Measurements from ENCODE around the gene TNS3.

TNS3 gene

GRCh38 chr7:47423196-47423595, 158.7 kb downstream of the TNS3 start:
- no peak for DNase-seq (ENCODE audit: low read depth)

GRCh38 chr7:47422611-47423010, 159.3 kb downstream of the TNS3 start:
- no peak for DNase-seq (ENCODE audit: low read depth)

GRCh38 chr7:47421456-47421855, 160.5 kb downstream of the TNS3 start:
- no peak for DNase-seq (ENCODE audit: low read depth)

DNA sequence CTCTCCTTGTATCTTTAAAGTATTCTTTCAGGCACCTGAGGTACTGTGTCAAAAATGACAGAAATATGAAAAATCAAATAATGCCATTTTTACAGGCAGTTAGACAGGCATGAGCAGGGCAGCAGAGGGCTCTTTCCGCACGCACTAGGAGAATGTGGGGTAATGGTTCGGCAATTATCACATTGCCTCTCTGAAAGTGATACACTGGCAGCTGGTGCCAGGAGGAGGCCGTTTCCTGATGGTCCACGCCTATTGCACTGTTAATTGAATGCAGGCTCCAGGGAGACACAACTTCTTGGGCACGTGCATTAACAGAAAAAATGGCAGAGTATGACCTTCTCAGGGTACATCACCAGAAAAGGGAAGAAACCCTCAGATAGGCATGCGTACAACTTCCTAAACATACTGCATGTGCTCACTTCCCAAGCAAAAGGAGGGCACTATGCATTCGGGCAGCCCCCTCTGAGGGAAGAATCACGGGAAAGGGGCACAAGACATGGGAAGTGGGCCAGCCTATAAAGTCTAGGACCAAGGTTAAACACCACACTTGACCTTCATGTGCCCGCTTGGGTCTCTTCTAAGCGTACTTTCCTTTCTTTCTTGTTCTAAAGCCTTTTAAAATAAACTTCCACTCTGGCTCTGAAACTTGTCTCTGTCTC, 161.7 kb downstream of the TNS3 start:
- DNase-seq (ENCODE audit: low read depth): no peak

- DNase-seq (ENCODE audit: low read depth): no peak
Measured at GRCh38 chr7:47419471-47419870, 162.4 kb downstream of the TNS3 start.

DNA sequence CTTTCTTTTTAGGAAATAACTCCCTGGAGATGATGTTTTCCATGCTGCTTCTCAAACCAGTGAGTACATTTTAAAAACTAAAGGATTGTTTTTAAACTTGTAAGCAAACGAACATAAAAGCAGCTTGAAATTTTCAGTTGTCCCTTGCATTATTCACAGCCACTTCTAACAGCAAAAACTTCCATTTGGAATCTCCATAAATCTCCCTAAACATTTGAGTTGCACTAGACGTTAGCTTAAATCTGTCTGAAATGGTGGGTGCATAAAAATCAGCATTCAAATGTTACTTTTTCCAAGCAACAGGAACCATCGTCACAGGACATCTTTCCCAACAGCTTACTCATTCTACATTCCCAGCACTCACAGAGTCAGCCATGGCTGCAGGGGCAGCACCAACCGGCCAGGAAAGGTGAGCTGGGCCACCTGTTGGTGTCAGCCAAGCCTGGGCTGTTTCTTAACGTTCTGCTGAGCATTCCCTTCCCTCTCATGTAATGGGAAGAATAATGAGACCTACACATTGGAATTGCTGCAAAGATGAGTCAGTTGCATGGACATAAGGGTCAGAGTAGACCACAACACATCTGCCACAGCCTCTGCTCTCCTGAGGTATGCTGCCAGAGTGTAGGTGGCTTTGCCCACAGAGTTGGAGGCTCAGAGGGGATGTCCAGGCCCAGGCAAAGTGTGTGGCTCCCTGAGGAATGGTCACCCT, 163.2 kb downstream of the TNS3 start:
- DNase-seq (ENCODE audit: low read depth): no peak

DNA sequence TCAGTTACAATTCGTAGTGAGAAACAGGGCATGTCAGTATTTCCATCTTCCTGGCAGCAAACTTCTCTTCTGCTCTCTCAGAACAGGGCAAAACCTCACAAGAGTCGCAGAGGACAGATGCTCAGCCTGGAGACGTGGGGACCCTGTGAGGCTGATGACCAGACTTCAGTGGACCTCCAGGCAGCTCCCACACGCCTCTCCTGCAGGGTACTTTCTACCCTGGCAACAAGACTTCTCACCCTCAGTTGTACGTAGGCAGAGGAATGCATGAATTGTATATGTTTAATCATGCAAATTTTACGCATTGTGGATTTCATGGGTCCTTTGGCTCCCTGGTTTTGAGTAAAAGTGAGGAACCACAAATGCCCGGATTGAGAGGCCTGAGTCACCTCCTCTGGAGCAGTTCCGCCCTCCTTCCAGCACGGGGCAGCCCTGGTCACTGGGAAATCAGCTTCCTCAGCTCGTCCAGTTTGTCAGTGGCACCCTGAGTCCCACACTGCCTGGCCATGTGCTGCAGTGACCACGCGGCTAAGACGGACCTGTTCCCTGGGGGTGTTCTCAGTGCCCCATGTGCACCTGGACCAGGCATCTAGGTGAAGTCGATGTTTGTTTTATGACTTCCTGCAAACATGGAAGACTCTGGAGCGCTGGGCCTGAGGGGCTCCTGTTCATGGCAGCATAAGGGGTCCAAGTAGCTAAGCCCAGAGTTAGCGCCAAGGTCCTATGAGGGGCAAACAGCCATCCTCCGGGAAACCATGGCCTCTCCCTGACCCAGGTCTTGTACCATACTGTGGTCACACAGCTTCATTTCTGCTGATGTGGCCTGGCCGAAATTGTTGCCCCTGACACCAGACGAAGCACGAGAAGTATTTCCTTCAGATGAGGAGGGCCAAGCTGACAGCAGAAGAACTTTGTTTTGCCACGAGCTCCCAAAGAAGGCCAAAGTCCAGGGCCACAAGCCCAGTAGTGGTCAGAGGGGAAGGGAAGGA, 165.1 kb downstream of the TNS3 start:
- DNase-seq (ENCODE audit: low read depth): no peak

DNA sequence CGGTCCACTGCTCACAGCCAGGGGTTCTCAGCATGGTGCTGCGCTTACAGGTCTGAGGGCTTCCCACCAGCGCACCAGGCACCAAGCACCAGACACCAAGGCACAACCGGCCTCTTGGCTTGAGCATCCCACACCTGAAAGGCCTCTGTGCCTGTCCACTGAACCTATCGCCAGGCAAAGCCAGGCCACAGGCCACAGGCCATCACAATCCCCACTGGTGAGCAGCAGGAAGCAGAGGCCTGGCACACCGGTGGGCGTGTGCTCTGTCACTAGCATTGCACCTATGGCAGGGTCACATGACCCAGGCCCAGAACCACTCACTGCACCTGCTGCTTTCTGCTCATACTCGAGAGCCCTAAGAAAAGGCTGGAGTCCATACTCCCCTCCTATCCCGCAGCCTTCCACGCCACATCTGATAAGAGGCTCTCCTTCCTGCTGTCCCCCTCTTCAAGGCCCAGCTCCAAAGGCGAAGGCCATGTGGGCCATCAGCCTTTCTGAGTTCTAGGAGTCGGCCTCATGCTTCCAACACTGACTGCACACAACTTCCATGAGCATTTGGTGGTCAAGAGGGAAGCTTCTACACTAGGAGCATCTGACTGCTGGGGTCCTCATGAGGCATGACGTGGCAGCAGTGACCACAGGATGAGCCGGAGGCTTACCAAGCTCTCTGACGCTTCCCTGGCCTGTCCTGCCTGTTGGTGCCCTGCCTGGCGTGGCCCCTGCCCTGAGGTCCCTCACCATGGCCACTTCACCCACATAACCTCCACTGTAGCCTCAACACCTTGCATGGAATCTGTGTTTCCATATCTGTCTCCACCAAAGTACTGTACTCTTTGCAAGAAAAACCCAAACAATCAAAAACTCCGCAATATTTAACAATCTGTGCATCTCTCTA, 166.3 kb downstream of the TNS3 start:
- DNase-seq (ENCODE audit: low read depth): no peak

DNA sequence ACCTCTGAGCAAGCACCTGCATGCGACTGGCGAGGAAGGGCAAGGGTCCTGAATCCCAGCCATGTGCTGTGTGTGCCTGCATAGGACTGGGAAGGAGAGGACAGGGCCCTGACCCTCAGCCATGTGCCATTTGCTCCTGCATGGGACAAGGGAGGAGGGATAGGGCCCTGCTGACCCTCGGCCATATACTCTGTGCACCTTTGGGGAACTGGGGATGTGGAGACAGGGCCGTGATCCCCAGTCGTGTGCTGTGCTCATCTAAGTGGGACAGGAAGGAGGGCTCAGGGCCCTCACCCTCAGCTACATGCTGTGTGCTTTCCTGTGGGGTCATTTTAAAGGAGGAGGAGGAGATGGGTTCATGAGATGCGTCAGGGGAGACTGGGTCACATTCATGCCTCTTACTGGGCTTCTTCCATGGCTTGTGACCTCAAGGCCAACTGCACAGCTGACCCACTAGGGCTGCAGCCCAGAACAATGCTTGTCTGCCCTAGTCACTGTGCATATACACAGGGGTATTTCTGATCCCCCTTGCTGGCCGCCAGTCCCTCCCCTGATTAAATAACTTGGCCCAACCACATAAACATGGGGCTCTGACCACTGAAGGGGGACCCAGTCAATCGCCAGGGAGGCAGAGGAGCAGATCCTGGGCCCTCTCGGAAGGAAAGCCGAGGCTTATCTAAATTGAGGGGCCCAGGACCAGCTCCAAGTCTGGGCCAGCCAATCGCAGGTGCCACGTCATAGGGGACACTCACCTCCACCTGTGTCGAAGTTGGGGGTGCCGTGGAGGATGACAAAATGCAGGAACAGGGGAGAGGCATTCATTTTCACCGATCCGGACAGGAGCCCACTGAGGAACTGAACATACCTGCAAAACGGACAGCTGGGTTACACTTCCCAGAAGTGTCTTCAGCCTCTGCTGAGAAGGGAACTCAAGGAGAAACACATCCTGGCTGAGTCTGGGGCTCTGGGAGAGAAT, 167.3 kb downstream of the TNS3 start:
- DNase-seq (ENCODE audit: low read depth): no peak

DNA sequence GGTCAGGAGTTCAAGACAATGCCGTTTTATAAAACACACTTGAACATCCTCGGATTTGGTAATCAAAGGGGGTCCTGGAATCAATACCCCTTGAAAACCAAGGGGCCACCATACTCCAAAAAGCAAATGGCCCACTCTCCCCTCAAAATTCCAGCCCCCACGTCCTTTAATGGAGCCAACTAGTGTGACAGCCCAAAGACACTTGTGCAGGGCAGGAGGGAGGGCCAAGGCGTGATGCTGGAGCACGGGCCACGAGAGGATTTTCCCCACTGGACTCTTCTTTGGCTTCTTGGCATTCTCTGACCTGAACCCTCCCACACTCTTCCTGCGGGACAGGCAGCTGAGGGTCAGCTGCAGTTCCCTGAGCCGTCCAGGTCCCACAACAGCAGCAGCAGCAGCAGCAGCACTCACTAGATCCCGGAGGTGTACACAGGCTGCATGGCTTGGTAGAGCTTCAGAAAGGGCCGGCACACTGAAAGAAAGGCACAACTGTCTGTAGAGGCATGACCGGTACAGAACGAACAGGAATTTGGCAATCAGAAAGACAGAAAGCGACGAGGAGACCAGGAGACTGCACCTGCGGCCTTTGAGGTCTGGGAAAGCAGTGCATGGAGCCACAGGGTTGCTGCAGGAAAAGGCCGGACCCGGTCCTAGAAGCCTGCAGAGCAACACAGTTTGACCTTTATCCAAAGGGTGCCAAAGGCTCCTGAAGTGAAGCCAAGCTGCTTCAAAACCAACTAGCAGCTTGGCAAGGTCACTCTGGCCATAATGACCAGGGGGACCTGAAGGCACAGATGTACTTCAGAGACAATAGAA, 168.2 kb downstream of the TNS3 start:
- no peak for DNase-seq (ENCODE audit: low read depth)

GRCh38 chr7:47411901-47412300, 170.0 kb downstream of the TNS3 start:
- DNase-seq (ENCODE audit: low read depth): no peak

DNA sequence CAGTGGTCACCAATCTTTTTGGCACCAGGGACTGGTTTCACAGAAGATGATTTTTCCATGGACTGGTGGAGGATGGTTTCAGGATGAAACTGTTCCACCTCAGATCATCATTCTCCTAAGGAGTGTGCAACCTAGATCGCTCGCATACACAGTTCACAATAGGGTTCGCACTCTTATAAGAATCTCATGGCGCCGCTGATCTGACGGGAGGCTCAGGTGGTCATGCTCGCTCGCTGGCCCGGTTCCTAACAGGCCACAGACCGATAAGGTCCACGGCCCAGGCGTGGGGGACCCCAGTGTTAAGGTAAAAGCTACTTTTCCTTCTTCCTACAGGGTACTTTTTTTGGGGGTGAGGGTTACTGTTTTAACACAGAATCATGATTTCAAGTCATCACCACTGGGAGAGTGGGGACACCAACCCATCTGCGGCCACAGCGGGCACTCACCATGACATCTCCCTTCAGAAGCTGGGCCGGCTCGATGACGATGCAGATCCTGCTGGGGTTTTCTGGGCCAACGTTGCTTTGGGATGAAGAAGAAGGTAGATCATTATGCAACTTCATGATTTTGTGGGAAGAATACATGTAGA, 170.5 kb downstream of the TNS3 start:
- DNase-seq (ENCODE audit: low read depth): no peak

GRCh38 chr7:47408675-47409074, 173.2 kb downstream of the TNS3 start:
- DNase-seq (ENCODE audit: low read depth): no peak

DNA sequence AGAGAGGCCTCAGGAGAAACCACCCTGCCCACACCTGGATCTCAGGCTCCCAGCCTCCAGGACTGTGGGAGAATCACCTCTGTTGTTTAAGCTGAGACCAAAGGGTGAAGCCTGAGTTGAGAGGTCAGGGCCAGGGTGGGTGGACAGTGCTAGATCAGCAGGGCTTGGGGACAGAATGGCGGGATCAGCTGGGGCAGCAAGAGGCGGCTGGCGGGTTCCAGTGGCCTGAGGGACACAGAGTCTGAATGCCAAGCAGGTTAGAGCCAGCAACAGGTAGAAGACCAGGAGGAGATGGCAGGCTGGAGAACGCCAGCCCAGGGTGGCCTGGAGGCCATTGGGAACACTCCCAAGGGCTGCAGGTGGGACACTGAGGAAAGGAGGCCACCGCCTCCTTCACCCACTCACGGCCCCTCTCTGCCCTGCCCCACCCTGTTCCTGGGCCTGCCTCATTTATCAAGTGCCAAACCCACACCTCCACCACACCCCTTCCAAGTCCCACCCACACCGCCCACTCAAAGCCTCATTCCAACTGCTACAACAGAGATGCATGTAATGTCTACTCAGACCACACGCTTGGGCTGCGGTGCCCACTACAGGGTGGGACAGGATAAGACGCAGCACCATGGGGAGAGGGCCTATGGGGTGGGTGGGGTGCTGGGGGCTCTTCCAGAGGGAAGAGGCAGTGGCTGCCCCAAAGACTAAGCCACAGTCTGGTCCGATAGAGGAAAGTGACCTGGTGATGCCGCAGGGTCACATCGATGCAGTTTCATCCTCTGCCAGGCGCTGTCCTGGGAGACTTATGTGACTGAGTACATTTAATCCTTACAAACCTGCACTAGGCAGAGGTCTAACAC, 173.9 kb downstream of the TNS3 start:
- no peak for DNase-seq (ENCODE audit: low read depth)

DNA sequence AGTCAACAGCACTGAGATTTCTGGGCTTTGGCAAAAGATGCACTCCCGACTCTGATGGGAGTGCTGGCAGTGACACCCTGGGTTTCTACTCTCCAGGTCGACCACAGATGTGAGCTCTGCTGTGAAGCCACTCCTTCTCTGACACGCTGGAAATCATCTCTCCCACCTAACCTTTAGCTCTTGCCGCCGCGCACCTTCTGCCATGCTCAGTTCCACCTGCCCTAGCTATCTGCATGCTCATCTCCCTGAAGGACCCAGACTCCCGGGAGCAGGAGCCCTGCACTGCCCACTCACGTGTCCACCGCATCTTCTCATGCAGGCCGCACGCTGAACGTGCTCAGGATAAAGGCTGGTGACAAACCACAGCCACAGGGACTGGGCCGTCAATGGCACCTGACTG, 174.8 kb downstream of the TNS3 start:
- no peak for DNase-seq (ENCODE audit: low read depth)

DNA sequence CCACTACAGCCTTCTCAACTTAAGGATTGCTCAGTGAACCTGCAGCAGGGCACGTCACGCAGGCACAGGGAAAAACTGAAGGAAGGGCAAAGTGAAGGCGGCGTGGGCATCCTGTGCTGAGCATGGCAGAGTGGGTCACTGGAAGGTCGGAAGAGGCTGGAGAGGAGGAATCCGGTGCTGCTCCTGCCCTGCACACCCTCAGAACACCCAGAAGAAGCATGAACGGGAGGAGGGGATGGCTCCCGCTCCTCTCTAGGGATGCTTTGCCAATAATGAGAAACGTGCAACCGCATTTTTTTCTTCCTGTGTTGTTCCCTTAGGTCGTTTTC, 175.1 kb downstream of the TNS3 start:
- DNase-seq (ENCODE audit: low read depth): no peak

GRCh38 chr7:47405921-47406800, 175.8 kb downstream of the TNS3 start:
- no peak for DNase-seq (ENCODE audit: low read depth)
